ENCODE results near the gene DEFB128.
"Not testable (repeated sequence)": the region's sequence is repeated elsewhere in the genome, so short reads cannot be mapped to it uniquely, and the experiment has no call there.

DNA sequence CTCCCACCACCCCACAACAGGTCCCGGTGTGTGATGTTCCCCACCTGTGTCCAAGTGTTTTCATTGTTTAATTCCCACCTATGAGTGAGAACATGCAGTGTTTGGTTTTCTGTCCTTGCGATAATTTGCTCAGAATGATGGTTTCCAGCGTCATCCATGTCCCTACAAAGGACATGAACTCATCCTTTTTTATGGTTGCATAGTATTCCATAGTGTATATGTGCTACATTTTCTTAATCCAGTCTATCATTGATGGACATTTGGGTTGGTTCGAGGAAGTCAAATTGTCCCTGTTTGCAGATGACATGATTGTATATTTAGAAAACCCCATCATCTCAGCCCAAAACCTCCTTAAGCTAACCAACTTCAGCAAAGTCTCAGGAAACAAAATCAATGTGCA, 14.1 kb upstream of the DEFB128 start:
- TF ChIP-seq EZH2phosphoT487 (IDR thresholded peaks at IDR 0.05; ENCODE audit: low read depth), result not testable (repeated sequence)
- TF ChIP-seq, protein P1, sequence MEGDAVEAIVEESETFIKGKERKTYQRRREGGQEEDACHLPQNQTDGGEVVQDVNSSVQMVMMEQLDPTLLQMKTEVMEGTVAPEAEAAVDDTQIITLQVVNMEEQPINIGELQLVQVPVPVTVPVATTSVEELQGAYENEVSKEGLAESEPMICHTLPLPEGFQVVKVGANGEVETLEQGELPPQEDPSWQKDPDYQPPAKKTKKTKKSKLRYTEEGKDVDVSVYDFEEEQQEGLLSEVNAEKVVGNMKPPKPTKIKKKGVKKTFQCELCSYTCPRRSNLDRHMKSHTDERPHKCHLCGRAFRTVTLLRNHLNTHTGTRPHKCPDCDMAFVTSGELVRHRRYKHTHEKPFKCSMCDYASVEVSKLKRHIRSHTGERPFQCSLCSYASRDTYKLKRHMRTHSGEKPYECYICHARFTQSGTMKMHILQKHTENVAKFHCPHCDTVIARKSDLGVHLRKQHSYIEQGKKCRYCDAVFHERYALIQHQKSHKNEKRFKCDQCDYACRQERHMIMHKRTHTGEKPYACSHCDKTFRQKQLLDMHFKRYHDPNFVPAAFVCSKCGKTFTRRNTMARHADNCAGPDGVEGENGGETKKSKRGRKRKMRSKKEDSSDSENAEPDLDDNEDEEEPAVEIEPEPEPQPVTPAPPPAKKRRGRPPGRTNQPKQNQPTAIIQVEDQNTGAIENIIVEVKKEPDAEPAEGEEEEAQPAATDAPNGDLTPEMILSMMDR (IDR thresholded peaks at IDR 0.05; ENCODE audit: low read depth, low read length), result not testable (repeated sequence)

Data from OCI-LY3 (cell line).